ENCODE measurements around the gene CADPS2.

DNA sequence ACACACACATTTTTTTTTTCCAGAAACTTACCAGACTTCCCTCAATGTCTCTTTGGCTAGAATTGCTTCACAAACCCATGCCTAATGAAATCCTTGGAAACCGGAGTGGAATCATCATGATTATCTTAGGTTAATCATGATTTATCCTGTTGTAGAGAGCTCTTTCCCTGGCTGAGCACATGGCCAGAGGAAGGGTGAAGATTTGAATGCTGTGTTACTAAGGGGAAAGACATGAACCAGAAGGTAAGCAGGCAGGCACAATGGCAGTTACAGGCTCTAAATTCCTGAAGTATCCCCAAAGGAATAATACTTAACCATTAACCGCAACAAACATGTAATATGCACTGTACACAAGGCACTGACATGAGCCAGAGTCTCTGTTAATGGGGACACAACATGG lies 179.4 kb downstream of the CADPS2 start:
- TF ChIP-seq, protein P1, sequence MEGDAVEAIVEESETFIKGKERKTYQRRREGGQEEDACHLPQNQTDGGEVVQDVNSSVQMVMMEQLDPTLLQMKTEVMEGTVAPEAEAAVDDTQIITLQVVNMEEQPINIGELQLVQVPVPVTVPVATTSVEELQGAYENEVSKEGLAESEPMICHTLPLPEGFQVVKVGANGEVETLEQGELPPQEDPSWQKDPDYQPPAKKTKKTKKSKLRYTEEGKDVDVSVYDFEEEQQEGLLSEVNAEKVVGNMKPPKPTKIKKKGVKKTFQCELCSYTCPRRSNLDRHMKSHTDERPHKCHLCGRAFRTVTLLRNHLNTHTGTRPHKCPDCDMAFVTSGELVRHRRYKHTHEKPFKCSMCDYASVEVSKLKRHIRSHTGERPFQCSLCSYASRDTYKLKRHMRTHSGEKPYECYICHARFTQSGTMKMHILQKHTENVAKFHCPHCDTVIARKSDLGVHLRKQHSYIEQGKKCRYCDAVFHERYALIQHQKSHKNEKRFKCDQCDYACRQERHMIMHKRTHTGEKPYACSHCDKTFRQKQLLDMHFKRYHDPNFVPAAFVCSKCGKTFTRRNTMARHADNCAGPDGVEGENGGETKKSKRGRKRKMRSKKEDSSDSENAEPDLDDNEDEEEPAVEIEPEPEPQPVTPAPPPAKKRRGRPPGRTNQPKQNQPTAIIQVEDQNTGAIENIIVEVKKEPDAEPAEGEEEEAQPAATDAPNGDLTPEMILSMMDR (IDR thresholded peaks at IDR 0.05): no peak
- TF ChIP-seq POLR2A (IDR thresholded peaks at IDR 0.05): no peak
